Glomerular visceral epithelial cell (primary cell): ENCODE results near the gene WNT7B.

Experiments
- DNase-seq: peaks from one replicate; pipeline ENCODE4 v3.0.0-alpha.2; 2016; ENCODE audit errors: extremely low spot score

Gene WNT7B

GRCh38 chr22:45995405-45996101, 18.6 kb upstream of the WNT7B start:
- DNase-seq: no peak

GRCh38 chr22:45994491-45995404, 17.8 kb upstream of the WNT7B start:
- DNase-seq: peak; percentile 74

- DNase-seq: no peak
Observed at GRCh38 chr22:45993841-45994240, 16.9 kb upstream of the WNT7B start.

- DNase-seq: no peak
Observed at GRCh38 chr22:45993143-45993692, 16.3 kb upstream of the WNT7B start.

GRCh38 chr22:45992737-45993136, 15.8 kb upstream of the WNT7B start:
- DNase-seq: no peak

- no peak for DNase-seq
Observed at GRCh38 chr22:45991098-45991497, 14.1 kb upstream of the WNT7B start.

- DNase-seq: no peak
Observed at GRCh38 chr22:45987136-45987861, 10.3 kb upstream of the WNT7B start.

- no peak for DNase-seq
Observed at GRCh38 chr22:45984316-45984916, 7.5 kb upstream of the WNT7B start.

- no peak for DNase-seq
Observed at GRCh38 chr22:45983797-45984196, 6.8 kb upstream of the WNT7B start.

- DNase-seq: no peak
Observed at GRCh38 chr22:45980761-45981160, 3.8 kb upstream of the WNT7B start.

GRCh38 chr22:45980268-45980570, 3.3 kb upstream of the WNT7B start:
- DNase-seq: no peak

GRCh38 chr22:45978275-45978713, 1.3 kb upstream of the WNT7B start:
- DNase-seq: no peak

- peak; percentile 31 for DNase-seq
Observed at GRCh38 chr22:45977551-45978274, 751 bp upstream of the WNT7B start.

- DNase-seq: no peak
Observed at GRCh38 chr22:45976254-45977002, 534 bp downstream of the WNT7B start.

- DNase-seq: peak; percentile 22
Observed at GRCh38 chr22:45975164-45976161, 1.5 kb downstream of the WNT7B start.

GRCh38 chr22:45974498-45974897, 2.5 kb downstream of the WNT7B start:
- peak; percentile 58 for DNase-seq

GRCh38 chr22:45972889-45973253, 4.1 kb downstream of the WNT7B start:
- DNase-seq: no peak

GRCh38 chr22:45972091-45972888, 4.7 kb downstream of the WNT7B start:
- DNase-seq: no peak
